K562 treated with DMSO at 1 percent for 48 hours (cell line): ENCODE data around the gene CER1. TPM values are rescaled to one million over a fixed set of nuclear protein-coding genes. Genes with fewer than 3 reads are reported as not detected.

Source experiments
- total RNA-seq: library from RNA; unstranded; fragments of 300-600 nt; gene quantifications from 2 replicates; pipeline ENCODE4 v1.2.3, GENCODE V29; 2022; ENCODE audit warnings: low replicate concordance; ENCODE audit errors: extremely low read depth

CER1 gene
- total RNA-seq: not detected in 2 replicates

GRCh38 chr9:14722391-14723035 lies at the start of gene CER1:
TSS of gene CER1 (minus strand) at chr9:14722733. CDS start at chr9:14722672, 61 bp downstream.

GRCh38 chr9:14693251-14693861 lies 29.2 kb downstream of the CER1 start, which contains the start of gene ZDHHC21:
TSS of gene ZDHHC21 (minus strand) at chr9:14693432. CDS start at chr9:14674340, 19,092 bp downstream.

Other genes with a start within 250 kb of the CER1 start
- not detected in 2 replicates for gene ZDHHC21, start 29.3 kb downstream of the CER1 start, total RNA-seq
- not detected in 2 replicates for gene FREM1, start 187.7 kb upstream of the CER1 start, total RNA-seq